ENCODE measurements around the gene SPPL2B. TPM values are rescaled to one million over a fixed set of nuclear protein-coding genes. Genes with fewer than 3 reads are reported as not detected.

SPPL2B gene
- total RNA-seq, 1 experiment from 2014 or later = 18.2 TPM

DNA sequence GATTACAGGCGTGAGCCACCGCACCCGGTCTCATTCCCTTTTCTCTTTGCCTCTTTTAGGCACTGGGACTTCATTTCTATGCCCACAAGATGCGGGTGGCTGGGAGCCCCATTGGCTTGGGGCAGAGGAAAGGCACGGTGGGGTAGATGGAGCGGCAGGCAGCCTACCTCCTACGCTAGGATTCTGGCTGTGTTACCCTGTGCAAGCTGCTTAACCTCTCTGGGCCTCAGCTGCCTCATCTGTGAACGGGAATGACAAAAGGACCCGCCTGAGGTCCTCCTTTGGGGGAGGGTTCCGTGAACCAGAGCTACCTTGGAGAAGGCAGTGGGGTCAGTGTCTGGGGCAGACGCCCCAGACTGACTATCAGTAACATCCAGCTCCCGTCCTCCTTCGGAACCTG, 11.2 kb upstream of the SPPL2B start:
- H3K9me3 ChIP-seq (ENCODE audit: low read length) = peaks cover 11% of the 10 kb centered on the region
- no peaks in the 10 kb centered on the region for H3K9me2 ChIP-seq (replicated peaks; ENCODE audit: insufficient read depth, low read length)
- H4K20me1 ChIP-seq (ENCODE audit: insufficient read depth, low read depth, low read length) = peaks cover 4% of the 10 kb centered on the region; the same call in 1 of the 2 replicates
- no peaks in the 10 kb centered on the region for H3K36me3 ChIP-seq (ENCODE audit: insufficient read depth, low read length)
- DNase-seq = no peak
- H3K4me1 ChIP-seq (ENCODE audit: low read length) = peaks cover 13% of the 10 kb centered on the region; the same call in 1 of the 2 replicates
- H3K9ac ChIP-seq (ENCODE audit: low read length) = no peak overlapping the region
- H3K27me3 ChIP-seq (ENCODE audit: low read length) = no peaks in the 10 kb centered on the region
- H3K4me3 ChIP-seq (ENCODE audit: low read length) = no peak overlapping the region
- no peak overlapping the region for H2AFZ ChIP-seq (ENCODE audit: low read length)
- H3K4me2 ChIP-seq (ENCODE audit: low read depth, low read length, poor library complexity, severe bottlenecking) = no peak overlapping the region
- no peaks in the 10 kb centered on the region for H3K79me2 ChIP-seq (ENCODE audit: low read length)
- H3K27ac ChIP-seq (ENCODE audit: low read length) = no peak overlapping the region

GRCh38 chr19:2317756-2318155, 10.7 kb upstream of the SPPL2B start:
- no peak for DNase-seq
- H3K4me3 ChIP-seq (ENCODE audit: low read length) = no peak overlapping the region
- peaks cover 4% of the 10 kb centered on the region; the same call in 1 of the 2 replicates for H4K20me1 ChIP-seq (ENCODE audit: insufficient read depth, low read depth, low read length)
- H2AFZ ChIP-seq (ENCODE audit: low read length) = no peak overlapping the region
- no peaks in the 10 kb centered on the region for H3K36me3 ChIP-seq (ENCODE audit: insufficient read depth, low read length)
- H3K79me2 ChIP-seq (ENCODE audit: low read length) = no peaks in the 10 kb centered on the region
- no peaks in the 10 kb centered on the region for H3K27me3 ChIP-seq (ENCODE audit: low read length)
- H3K4me2 ChIP-seq (ENCODE audit: low read depth, low read length, poor library complexity, severe bottlenecking) = no peak overlapping the region
- H3K9ac ChIP-seq (ENCODE audit: low read length) = no peak overlapping the region
- peaks cover 13% of the 10 kb centered on the region; the same call in 1 of the 2 replicates for H3K4me1 ChIP-seq (ENCODE audit: low read length)
- H3K27ac ChIP-seq (ENCODE audit: low read length) = no peak overlapping the region
- H3K9me2 ChIP-seq (replicated peaks; ENCODE audit: insufficient read depth, low read length) = no peaks in the 10 kb centered on the region
- H3K9me3 ChIP-seq (ENCODE audit: low read length) = peaks cover 11% of the 10 kb centered on the region

DNA sequence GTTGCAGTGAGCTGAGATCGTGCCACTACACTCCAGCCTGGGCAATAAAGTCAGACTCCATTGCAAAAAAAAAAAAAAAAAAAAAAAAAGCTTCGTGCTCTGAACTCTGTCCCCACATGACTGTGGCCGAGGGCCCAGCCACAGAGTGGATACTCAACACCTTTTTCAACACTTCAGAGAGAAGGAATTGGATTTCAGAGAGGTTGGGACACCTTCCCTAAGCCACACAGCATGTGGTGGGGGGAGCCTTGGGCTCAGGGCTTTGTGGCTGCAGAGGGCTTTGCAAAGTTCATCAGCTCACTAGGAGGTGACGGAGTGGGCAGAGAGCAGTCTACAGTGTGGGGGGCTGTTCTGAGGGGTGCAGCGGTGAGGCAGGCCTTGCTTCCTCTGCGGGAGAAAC, 9.6 kb upstream of the SPPL2B start:
- no peaks in the 10 kb centered on the region for H3K79me2 ChIP-seq (ENCODE audit: low read length)

GRCh38 chr19:2319551-2319950, 8.9 kb upstream of the SPPL2B start:
- no peak overlapping the region for H3K27ac ChIP-seq (ENCODE audit: low read length)
- H3K9me3 ChIP-seq (ENCODE audit: low read length) = peaks cover 11% of the 10 kb centered on the region
- no peak overlapping the region for H3K4me3 ChIP-seq (ENCODE audit: low read length)
- no peaks in the 10 kb centered on the region for H3K9me2 ChIP-seq (replicated peaks; ENCODE audit: insufficient read depth, low read length)
- H3K36me3 ChIP-seq (ENCODE audit: insufficient read depth, low read length) = no peaks in the 10 kb centered on the region
- no peak overlapping the region for H3K9ac ChIP-seq (ENCODE audit: low read length)
- no peaks in the 10 kb centered on the region for H3K79me2 ChIP-seq (ENCODE audit: low read length)
- H3K27me3 ChIP-seq (ENCODE audit: low read length) = no peaks in the 10 kb centered on the region
- H2AFZ ChIP-seq (ENCODE audit: low read length) = no peak overlapping the region
- peaks cover 13% of the 10 kb centered on the region; the same call in 1 of the 2 replicates for H3K4me1 ChIP-seq (ENCODE audit: low read length)
- peaks cover 4% of the 10 kb centered on the region; the same call in 1 of the 2 replicates for H4K20me1 ChIP-seq (ENCODE audit: insufficient read depth, low read depth, low read length)
- DNase-seq = no peak
- H3K4me2 ChIP-seq (ENCODE audit: low read depth, low read length, poor library complexity, severe bottlenecking) = no peak overlapping the region

More for the DNA sequence above, 9.6 kb upstream of the SPPL2B start:
- H3K9me2 ChIP-seq (replicated peaks; ENCODE audit: insufficient read depth, low read length) = no peaks in the 10 kb centered on the region
- no peaks in the 10 kb centered on the region for H3K36me3 ChIP-seq (ENCODE audit: insufficient read depth, low read length)
- H4K20me1 ChIP-seq (ENCODE audit: insufficient read depth, low read depth, low read length) = peaks cover 4% of the 10 kb centered on the region; the same call in 1 of the 2 replicates
- H3K27ac ChIP-seq (ENCODE audit: low read length) = no peak overlapping the region
- no peak overlapping the region for H3K9ac ChIP-seq (ENCODE audit: low read length)
- H3K4me1 ChIP-seq (ENCODE audit: low read length) = peaks cover 13% of the 10 kb centered on the region; the same call in 1 of the 2 replicates
- no peaks in the 10 kb centered on the region for H3K27me3 ChIP-seq (ENCODE audit: low read length)
- peaks cover 11% of the 10 kb centered on the region for H3K9me3 ChIP-seq (ENCODE audit: low read length)
- no peak overlapping the region for H3K4me2 ChIP-seq (ENCODE audit: low read depth, low read length, poor library complexity, severe bottlenecking)
- H2AFZ ChIP-seq (ENCODE audit: low read length) = no peak overlapping the region
- H3K4me3 ChIP-seq (ENCODE audit: low read length) = no peak overlapping the region
- no peak for DNase-seq

DNA sequence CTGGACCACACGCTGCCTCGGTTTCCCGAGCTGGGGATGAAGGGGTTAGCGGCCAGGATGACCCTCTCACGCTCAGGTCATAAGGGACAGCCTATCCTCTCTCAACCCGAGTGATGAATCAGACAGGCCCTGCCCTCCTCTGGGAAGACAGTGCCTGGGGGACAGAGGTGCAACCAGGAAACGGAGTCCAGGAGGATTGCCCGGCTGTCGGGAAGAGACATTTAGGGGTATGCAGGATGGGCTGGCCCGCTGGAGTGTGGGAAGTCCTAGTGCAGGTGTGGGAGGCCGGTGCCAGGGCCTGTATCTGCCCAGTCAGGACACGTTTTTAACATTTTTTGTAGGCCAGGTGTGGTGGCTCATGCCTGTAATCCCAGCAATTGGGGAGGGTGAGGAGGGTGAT, 8.4 kb upstream of the SPPL2B start:
- Histone ChIP-seq H3K27me3 (ENCODE audit: low read length) (no peaks in the 10 kb centered on the region), H3K4me3 (ENCODE audit: low read length) (no peak overlapping the region), H3K27ac (ENCODE audit: low read length) (no peak overlapping the region), H3K36me3 (ENCODE audit: insufficient read depth, low read length) (no peaks in the 10 kb centered on the region), H3K9ac (ENCODE audit: low read length) (no peak overlapping the region), H3K79me2 (ENCODE audit: low read length) (no peaks in the 10 kb centered on the region), H2AFZ (ENCODE audit: low read length) (no peak overlapping the region), H4K20me1 (ENCODE audit: insufficient read depth, low read depth, low read length) (peaks cover 4% of the 10 kb centered on the region; the same call in 1 of the 2 replicates), H3K9me2 (replicated peaks; ENCODE audit: insufficient read depth, low read length) (no peaks in the 10 kb centered on the region), H3K9me3 (ENCODE audit: low read length) (peaks cover 6% of the 10 kb centered on the region), H3K4me2 (ENCODE audit: low read depth, low read length, poor library complexity, severe bottlenecking) (no peak overlapping the region), H3K4me1 (ENCODE audit: low read length) (peaks cover 13% of the 10 kb centered on the region; the same call in 1 of the 2 replicates)
- no peak for DNase-seq

DNA sequence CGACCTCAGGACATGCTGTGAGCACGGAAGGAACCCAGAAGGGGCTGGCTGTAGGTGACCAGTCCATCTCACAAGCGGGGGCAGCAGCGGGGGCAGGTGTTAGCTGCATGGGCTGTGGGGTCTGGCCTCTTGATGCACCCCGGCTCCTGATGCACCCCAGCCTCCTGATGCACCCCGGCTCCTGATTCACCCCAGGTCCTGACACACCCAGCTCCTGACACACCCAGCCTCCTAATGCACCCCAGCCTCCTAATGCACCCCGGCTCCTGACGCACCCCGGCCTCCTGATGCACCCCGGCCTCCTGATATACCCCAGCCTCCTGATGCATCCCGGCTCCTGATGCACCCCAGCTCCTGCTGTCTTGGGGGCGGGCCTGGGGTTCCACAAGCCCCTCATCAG, 7.5 kb upstream of the SPPL2B start:
- Histone ChIP-seq H3K4me2 (ENCODE audit: low read depth, low read length, poor library complexity, severe bottlenecking) (no peak overlapping the region), H2AFZ (ENCODE audit: low read length) (no peak overlapping the region), H3K4me1 (ENCODE audit: low read length) (peaks cover 13% of the 10 kb centered on the region; the same call in 1 of the 2 replicates), H3K9me2 (replicated peaks; ENCODE audit: insufficient read depth, low read length) (no peaks in the 10 kb centered on the region), H3K27me3 (ENCODE audit: low read length) (no peaks in the 10 kb centered on the region), H3K79me2 (ENCODE audit: low read length) (peaks cover 2% of the 10 kb centered on the region; the same call in 1 of the 2 replicates), H3K27ac (ENCODE audit: low read length) (no peak overlapping the region), H3K36me3 (ENCODE audit: insufficient read depth, low read length) (no peaks in the 10 kb centered on the region), H3K4me3 (ENCODE audit: low read length) (no peak overlapping the region), H4K20me1 (ENCODE audit: insufficient read depth, low read depth, low read length) (peaks cover 12% of the 10 kb centered on the region; the same call in 1 of the 2 replicates), H3K9me3 (ENCODE audit: low read length) (no peaks in the 10 kb centered on the region; the same call in 1 of the 2 replicates), H3K9ac (ENCODE audit: low read length) (no peak overlapping the region)
- no peak for DNase-seq

DNA sequence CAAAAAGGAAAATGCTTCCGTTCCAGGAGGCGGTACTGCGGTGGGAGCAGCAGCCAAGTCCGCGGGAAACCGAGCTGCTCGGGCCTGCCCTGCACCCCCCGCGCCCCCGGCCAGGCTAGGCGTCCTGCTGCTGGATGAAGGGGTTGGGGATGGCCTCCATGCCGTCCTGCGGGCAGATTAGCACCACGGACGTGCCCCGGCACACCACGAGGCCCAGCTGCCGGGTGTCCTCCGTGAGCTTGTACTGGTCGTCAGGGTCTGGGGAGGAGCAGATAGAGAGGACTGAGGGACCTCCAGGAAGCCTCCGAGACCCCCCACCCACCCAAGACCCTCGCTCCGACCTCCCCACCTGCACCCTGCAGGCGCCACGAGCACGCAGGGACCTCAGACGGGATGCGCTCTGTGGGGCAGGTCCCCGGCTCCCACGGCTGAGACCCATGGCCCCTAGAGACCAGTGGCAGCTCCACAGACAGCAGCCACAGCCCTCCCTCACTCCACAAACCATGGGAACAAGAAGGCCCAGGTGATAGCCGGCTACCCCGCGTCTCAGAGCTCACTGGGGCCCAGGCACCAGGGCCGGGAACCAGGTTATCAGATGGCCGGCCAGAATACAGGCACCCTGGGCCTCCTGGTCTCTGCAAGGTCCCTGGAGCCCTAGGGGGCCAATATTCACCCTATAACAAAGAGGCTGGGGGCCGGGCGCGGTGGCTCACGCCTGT, 6.8 kb upstream of the SPPL2B start:
- Histone ChIP-seq H3K9me3 (ENCODE audit: low read length) (no peaks in the 10 kb centered on the region), H3K79me2 (ENCODE audit: low read length) (peaks cover 8% of the 10 kb centered on the region)

DNA sequence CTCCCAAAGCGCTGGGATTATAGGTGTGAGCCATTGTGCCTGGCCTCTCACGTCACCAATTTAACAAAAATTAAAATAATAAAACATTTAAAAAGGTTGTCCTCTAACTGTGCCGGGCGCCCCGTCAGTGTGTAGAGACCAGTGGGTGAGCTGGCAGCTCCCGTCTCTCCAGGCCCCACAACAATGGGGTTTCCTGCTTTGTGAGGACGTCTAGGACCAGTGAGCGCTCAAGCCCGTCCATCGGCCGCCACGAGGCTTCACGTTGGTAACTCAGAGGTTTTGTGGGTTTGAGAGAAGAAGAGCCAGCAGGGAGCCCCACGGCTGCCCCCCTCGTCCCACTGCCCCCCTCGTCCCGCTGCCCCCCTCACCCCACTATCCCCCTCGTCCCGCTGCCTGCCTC, 4.8 kb upstream of the SPPL2B start:
- Histone ChIP-seq H3K79me2 (ENCODE audit: low read length) (peaks cover 26% of the 10 kb centered on the region), H3K9me3 (ENCODE audit: low read length) (no peaks in the 10 kb centered on the region), H3K4me3 (ENCODE audit: low read length) (no peak overlapping the region), H3K36me3 (ENCODE audit: insufficient read depth, low read length) (no peaks in the 10 kb centered on the region), H3K27me3 (ENCODE audit: low read length) (no peaks in the 10 kb centered on the region), H3K4me1 (ENCODE audit: low read length) (peaks cover 20% of the 10 kb centered on the region), H2AFZ (ENCODE audit: low read length) (no peak overlapping the region), H3K27ac (ENCODE audit: low read length) (no peak overlapping the region), H3K4me2 (ENCODE audit: low read depth, low read length, poor library complexity, severe bottlenecking) (no peak overlapping the region), H3K9ac (ENCODE audit: low read length) (no peak overlapping the region), H3K9me2 (replicated peaks; ENCODE audit: insufficient read depth, low read length) (no peaks in the 10 kb centered on the region), H4K20me1 (ENCODE audit: insufficient read depth, low read depth, low read length) (peaks cover 22% of the 10 kb centered on the region; the same call in 1 of the 2 replicates)
- no peak for DNase-seq

More for the DNA sequence above, 6.8 kb upstream of the SPPL2B start:
- no peak for DNase-seq
- Histone ChIP-seq H3K4me3 (ENCODE audit: low read length) (no peak overlapping the region), H4K20me1 (ENCODE audit: insufficient read depth, low read depth, low read length) (peaks cover 13% of the 10 kb centered on the region; the same call in 1 of the 2 replicates), H3K9ac (ENCODE audit: low read length) (no peak overlapping the region), H3K4me1 (ENCODE audit: low read length) (peaks cover 15% of the 10 kb centered on the region; the same call in 1 of the 2 replicates), H2AFZ (ENCODE audit: low read length) (no peak overlapping the region), H3K27ac (ENCODE audit: low read length) (no peak overlapping the region), H3K4me2 (ENCODE audit: low read depth, low read length, poor library complexity, severe bottlenecking) (no peak overlapping the region), H3K27me3 (ENCODE audit: low read length) (no peaks in the 10 kb centered on the region), H3K36me3 (ENCODE audit: insufficient read depth, low read length) (no peaks in the 10 kb centered on the region), H3K9me2 (replicated peaks; ENCODE audit: insufficient read depth, low read length) (no peaks in the 10 kb centered on the region)

Data from Karpas-422 (cell line).